DND-41 (cell line): ENCODE results near the gene OR10H1.

Experiments used
- ATAC-seq: fragments of 200-7000 bp; cut with Tn5 transposase; 3 replicates; pipeline ENCODE4 v1.9.1; 2021; ENCODE audit warnings: low read depth; ENCODE audit not compliant: insufficient read depth
- DNase-seq: peaks from one replicate; pipeline ENCODE4 v3.0.0-alpha.2; 2020
- H2AFZ ChIP-seq: 2 replicates; pipeline ENCODE4 v1.6.0; 2012; ENCODE audit warnings: low read depth, low read length
- H3K27ac ChIP-seq: 2 replicates; pipeline ENCODE4 v1.5.1; 2012; ENCODE audit warnings: low read length, inconsistent platforms
- H3K27me3 ChIP-seq: fragments of 200-600 bp; sonication (generic); 2 replicates; pipeline ENCODE4 v1.6.0; 2012; ENCODE audit warnings: low read length, mild to moderate bottlenecking, inconsistent platforms; ENCODE audit not compliant: insufficient read depth, poor library complexity
- H3K36me3 ChIP-seq: 2 replicates; pipeline ENCODE4 v1.5.1; 2012; ENCODE audit warnings: low read length, inconsistent platforms; ENCODE audit not compliant: insufficient read depth
- H3K4me1 ChIP-seq: 2 replicates; pipeline ENCODE4 v1.5.1; 2012; ENCODE audit warnings: mild to moderate bottlenecking, low read length; ENCODE audit not compliant: insufficient read depth
- H3K4me2 ChIP-seq: 2 replicates; pipeline ENCODE4 v1.6.0; 2012; ENCODE audit warnings: mild to moderate bottlenecking, moderate library complexity, low read length, inconsistent platforms; ENCODE audit not compliant: insufficient read depth
- H3K4me3 ChIP-seq, 2 experiments: fragments of 200-600 bp in 1 of 2; shearing (Covaris generic) in 1 of 2; 2 replicates each; pipeline ENCODE4 v1.5.1; 2012 to 2016; ENCODE audit warnings: inconsistent platforms in 2 of 2, low read length in 2 of 2, mild to moderate bottlenecking in 2 of 2, low read depth in 1 of 2, moderate library complexity in 1 of 2
- H3K79me2 ChIP-seq: 2 replicates; pipeline ENCODE4 v1.6.0; 2012; ENCODE audit warnings: low read length, inconsistent platforms; ENCODE audit not compliant: insufficient read depth
- H3K9ac ChIP-seq: 2 replicates; pipeline ENCODE4 v1.6.0; 2012; ENCODE audit warnings: low read depth, mild to moderate bottlenecking, inconsistent platforms, low read length, moderate library complexity
- H3K9me3 ChIP-seq: 2 replicates; pipeline ENCODE4 v1.5.1; 2012; ENCODE audit warnings: low read length, moderate library complexity, mild to moderate bottlenecking, inconsistent platforms; ENCODE audit not compliant: insufficient read depth, severe bottlenecking
- H4K20me1 ChIP-seq: 2 replicates; pipeline ENCODE4 v1.6.0; 2012; ENCODE audit warnings: low read length; ENCODE audit not compliant: insufficient read depth
- EZH2 ChIP-seq: IDR thresholded peaks from 3 replicates; pipeline ENCODE4 v1.6.1; 2012; ENCODE audit warnings: borderline replicate concordance, low read depth, mild to moderate bottlenecking, moderate library complexity, low read length, inconsistent platforms; ENCODE audit not compliant: severe bottlenecking
- TF ChIP-seq, protein P1 (sequence below): IDR thresholded peaks from 2 replicates; pipeline ENCODE4 v1.5.1; 2012; ENCODE audit warnings: borderline replicate concordance, low read length, moderate library complexity, mild to moderate bottlenecking; ENCODE audit not compliant: poor library complexity, severe bottlenecking; ENCODE audit errors: extremely low read depth

Gene OR10H1

DNA sequence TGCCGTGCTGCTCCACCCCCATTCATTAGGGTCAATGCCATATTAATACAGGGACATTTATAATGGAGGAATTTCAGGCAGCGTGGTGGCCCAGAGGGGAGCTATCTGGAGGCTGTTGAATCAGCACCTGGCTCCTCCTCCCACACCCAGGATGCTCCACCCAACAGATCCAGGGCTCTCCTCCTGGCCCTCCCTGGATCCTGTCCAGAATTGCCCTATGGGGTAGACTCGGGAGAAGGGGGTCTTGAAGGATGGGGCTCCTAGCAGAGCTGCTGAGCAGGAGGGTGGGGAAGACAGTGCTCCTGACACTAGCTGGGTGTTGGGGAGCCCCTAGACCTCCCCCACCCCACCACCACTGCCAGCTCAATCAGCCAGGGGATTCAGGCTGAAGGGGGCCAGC is 33.3 kb downstream of the OR10H1 start:
- H3K36me3 ChIP-seq = no peaks in the 10 kb centered on the region
- ATAC-seq (no peak), DNase-seq (no peak)
- no peak overlapping the region for H3K4me3 ChIP-seq
- no peak overlapping the region for H2AFZ ChIP-seq
- no peak for TF ChIP-seq EZH2
- TF ChIP-seq, protein P1, sequence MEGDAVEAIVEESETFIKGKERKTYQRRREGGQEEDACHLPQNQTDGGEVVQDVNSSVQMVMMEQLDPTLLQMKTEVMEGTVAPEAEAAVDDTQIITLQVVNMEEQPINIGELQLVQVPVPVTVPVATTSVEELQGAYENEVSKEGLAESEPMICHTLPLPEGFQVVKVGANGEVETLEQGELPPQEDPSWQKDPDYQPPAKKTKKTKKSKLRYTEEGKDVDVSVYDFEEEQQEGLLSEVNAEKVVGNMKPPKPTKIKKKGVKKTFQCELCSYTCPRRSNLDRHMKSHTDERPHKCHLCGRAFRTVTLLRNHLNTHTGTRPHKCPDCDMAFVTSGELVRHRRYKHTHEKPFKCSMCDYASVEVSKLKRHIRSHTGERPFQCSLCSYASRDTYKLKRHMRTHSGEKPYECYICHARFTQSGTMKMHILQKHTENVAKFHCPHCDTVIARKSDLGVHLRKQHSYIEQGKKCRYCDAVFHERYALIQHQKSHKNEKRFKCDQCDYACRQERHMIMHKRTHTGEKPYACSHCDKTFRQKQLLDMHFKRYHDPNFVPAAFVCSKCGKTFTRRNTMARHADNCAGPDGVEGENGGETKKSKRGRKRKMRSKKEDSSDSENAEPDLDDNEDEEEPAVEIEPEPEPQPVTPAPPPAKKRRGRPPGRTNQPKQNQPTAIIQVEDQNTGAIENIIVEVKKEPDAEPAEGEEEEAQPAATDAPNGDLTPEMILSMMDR = no peak
- H3K27me3 ChIP-seq = no peaks in the 10 kb centered on the region
- H3K4me1 ChIP-seq = no peaks in the 10 kb centered on the region
- H3K27ac ChIP-seq = no peak overlapping the region
- no peaks in the 10 kb centered on the region for H3K79me2 ChIP-seq
- H3K4me2 ChIP-seq = no peak overlapping the region
- H4K20me1 ChIP-seq = peaks cover 5% of the 10 kb centered on the region; the same call in 1 of the 2 replicates
- H3K9ac ChIP-seq = no peak overlapping the region
- no peaks in the 10 kb centered on the region for H3K9me3 ChIP-seq

DNA sequence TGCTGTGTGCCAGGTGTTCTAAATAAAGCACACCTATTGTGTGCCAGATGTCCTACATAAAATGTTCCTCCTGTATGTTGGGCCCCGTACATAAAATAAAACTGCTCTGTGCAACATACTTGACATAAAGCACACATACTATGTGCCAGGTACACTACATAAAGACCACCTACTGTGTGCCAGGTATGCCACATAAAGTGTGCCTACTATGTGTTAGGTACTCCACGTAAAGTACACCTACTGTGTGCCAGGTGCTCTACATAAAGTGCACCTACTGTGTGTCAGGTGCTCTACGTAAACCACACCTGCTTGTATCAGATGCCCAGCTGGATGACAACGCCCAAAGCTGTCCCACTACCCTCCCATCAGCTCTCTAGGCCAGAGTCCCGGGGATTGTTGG is 33.8 kb downstream of the OR10H1 start:
- Histone ChIP-seq H3K79me2 (no peaks in the 10 kb centered on the region), H3K27me3 (no peaks in the 10 kb centered on the region), H2AFZ (no peak overlapping the region), H3K4me3 (no peak overlapping the region), H3K9ac (no peak overlapping the region), H3K9me3 (no peaks in the 10 kb centered on the region), H3K4me2 (no peak overlapping the region), H3K27ac (no peak overlapping the region), H3K4me1 (no peaks in the 10 kb centered on the region), H3K36me3 (no peaks in the 10 kb centered on the region), H4K20me1 (peaks cover 5% of the 10 kb centered on the region; the same call in 1 of the 2 replicates)
- DNase-seq (no peak), ATAC-seq (no peak)
- no peak for TF ChIP-seq EZH2
- TF ChIP-seq, protein P1 = no peak

DNA sequence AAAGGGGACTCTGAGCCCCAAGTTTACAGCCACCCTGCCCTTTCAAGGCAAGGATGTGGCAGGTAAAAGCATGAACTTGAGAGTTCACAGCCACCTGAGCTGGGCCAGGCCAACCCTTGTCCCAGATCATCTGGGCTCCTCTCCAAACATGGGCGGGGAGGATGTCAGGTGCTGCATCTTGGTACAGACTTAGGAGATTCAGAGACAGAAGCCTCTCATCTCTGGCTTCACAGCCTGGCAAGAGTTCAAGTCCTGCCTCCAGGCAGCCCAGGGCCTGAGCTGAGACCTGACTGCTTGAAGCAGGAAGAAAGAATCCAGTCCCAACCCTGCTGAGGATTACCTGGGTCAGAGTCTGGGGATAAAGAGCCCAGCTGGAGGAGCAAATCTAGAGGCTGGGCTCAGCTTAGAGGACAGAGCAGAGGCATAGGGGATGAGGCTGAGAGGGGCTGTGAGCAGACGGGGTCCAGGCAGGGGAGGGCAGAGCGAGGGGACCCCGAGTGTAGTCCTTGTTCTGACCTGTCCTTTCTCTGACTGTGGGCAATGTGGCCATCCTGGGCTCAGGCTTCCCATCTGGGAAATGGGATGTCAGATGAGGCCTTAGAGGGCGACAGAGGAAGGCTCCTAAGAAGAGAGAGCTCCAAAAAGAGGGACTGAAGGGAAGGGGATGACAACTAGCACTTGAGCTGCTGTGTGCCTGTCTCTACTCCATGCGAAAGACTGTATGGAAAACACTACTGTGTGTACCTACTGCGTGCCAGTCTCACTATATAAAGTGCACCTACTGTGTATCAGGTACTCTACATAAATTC is 34.6 kb downstream of the OR10H1 start:
- no peak for ATAC-seq
- no peaks in the 10 kb centered on the region for H3K9me3 ChIP-seq

More for the DNA sequence above, 34.6 kb downstream of the OR10H1 start:
- H3K27ac ChIP-seq = no peak overlapping the region
- H3K4me1 ChIP-seq = no peaks in the 10 kb centered on the region
- no peak overlapping the region for H2AFZ ChIP-seq
- H3K36me3 ChIP-seq = no peaks in the 10 kb centered on the region
- no peak for DNase-seq
- no peak overlapping the region for H3K9ac ChIP-seq
- no peaks in the 10 kb centered on the region for H3K79me2 ChIP-seq
- no peaks in the 10 kb centered on the region for H3K27me3 ChIP-seq
- H4K20me1 ChIP-seq = peaks cover 5% of the 10 kb centered on the region; the same call in 1 of the 2 replicates
- TF ChIP-seq, protein P1 = no peak
- no peak for TF ChIP-seq EZH2
- H3K4me2 ChIP-seq = no peak overlapping the region
- H3K4me3 ChIP-seq = no peak overlapping the region
